ENCODE results near the gene SLC25A21.
"Not testable (repeated sequence)": the region's sequence is repeated elsewhere in the genome, so short reads cannot be mapped to it uniquely, and the experiment has no call there.

SLC25A21 gene

DNA sequence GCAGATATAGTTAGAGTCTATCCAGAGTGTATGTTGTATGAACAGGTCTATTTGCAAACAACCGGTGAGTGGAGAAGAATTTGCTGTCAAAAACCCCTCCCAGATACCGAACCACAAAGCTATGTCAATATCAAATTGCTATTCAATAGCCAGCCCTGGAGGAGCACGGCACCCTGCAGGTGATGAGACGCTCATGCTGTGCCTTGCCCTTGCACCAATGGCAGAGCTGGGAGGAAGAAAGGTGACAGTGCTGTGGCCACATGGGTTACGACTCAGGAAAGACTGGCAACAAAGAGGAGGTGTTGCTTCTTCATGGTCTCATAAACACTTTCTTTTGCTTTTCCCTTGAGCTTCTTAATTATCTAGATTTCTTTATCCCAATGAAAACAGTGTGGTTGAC lies 455.0 kb downstream of the SLC25A21 start:
- TF ChIP-seq CTCF (IDR thresholded peaks at IDR 0.05; ENCODE audit: low read depth, low read length, missing control alignments) = no peak
- no peak overlapping the region for H3K4me3 ChIP-seq (ENCODE audit: low read depth, low read length)
- DNase-seq (ENCODE audit: low read depth) = no peak

- no peak for DNase-seq (ENCODE audit: low read depth)
These were observed 455.7 kb downstream of the SLC25A21 start for GRCh38 chr14:36716614-36717184.

DNA sequence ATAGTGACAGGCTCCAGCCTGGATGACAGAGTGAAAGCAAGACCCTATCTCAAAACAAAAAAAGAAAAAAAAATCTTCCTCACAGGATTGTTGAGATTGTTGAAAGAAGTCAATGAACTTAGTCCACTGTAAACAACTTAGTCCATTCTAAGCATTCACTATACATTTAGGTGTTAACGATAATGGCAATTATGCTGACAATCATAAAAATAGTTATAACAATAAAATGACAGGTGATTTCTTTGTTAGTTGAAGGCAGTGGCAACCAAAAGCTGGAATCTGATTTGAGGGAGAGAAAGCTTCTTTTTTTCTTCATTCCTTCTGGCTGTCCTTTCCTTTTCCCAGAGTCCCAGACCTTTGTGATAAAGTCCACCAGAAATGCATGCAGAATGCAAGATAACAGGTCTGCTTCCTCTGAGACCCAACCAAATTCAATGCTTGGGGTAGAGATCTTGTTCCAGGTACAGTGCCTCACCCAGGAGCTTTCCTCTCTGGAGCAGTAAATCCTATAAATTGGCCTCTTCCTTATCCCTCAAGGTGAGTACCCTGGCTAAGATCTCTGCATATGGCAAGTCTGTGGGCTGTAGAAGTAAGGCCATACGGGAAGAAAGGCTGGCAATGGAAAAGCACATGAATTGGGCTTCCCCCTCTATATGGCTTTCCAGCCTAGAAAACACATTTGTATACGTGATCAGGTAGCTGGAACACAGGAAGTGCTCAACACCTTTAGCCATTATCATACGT lies 458.3 kb downstream of the SLC25A21 start:
- DNase-seq (ENCODE audit: low read depth) = no peak
- TF ChIP-seq CTCF (IDR thresholded peaks at IDR 0.05; ENCODE audit: low read depth, low read length, missing control alignments) = no peak
- H3K4me3 ChIP-seq (ENCODE audit: low read depth, low read length) = no peak overlapping the region

More at GRCh38 chr14:36716614-36717184, 455.7 kb downstream of the SLC25A21 start:
- TF ChIP-seq CTCF (IDR thresholded peaks at IDR 0.05; ENCODE audit: low read depth, low read length, missing control alignments) = no peak
- no peak overlapping the region for H3K4me3 ChIP-seq (ENCODE audit: low read depth, low read length)

GRCh38 chr14:36707570-36707969 lies 464.8 kb downstream of the SLC25A21 start:
- no peak for TF ChIP-seq CTCF (IDR thresholded peaks at IDR 0.05; ENCODE audit: low read depth, low read length, missing control alignments)
- no peak for DNase-seq (ENCODE audit: low read depth)
- no peak overlapping the region for H3K4me3 ChIP-seq (ENCODE audit: low read depth, low read length)

GRCh38 chr14:36702474-36702873 lies 469.9 kb downstream of the SLC25A21 start:
- no peak overlapping the region for H3K4me3 ChIP-seq (ENCODE audit: low read depth, low read length)

GRCh38 chr14:36701132-36701531 lies 471.3 kb downstream of the SLC25A21 start:
- H3K4me3 ChIP-seq (ENCODE audit: low read depth, low read length) = no peak overlapping the region
- DNase-seq (ENCODE audit: low read depth) = no peak
- TF ChIP-seq CTCF (IDR thresholded peaks at IDR 0.05; ENCODE audit: low read depth, low read length, missing control alignments) = no peak

More at GRCh38 chr14:36702474-36702873, 469.9 kb downstream of the SLC25A21 start:
- no peak for TF ChIP-seq CTCF (IDR thresholded peaks at IDR 0.05; ENCODE audit: low read depth, low read length, missing control alignments)
- DNase-seq (ENCODE audit: low read depth) = no peak

DNA sequence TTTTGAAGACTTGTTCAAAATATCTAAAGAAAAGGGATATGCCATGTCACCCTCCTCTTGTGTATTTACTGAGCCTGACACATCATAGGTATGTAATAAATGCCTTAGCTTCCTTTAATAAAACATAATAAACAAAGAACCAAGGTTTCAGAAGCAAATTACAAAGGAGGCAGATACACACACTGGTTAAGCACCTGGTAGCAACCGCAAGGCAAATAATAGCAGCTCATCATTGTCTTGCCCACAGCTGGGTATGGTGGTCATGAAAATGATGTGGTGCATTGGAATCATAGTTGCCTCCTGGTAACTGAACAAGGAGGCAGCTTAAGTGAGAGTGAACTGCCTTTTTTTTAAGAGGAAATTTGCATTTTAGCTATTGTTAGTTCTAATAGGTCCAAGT lies 471.8 kb downstream of the SLC25A21 start:
- no peak for DNase-seq (ENCODE audit: low read depth)
- H3K4me3 ChIP-seq (ENCODE audit: low read depth, low read length) = no peak overlapping the region
- TF ChIP-seq CTCF (IDR thresholded peaks at IDR 0.05; ENCODE audit: low read depth, low read length, missing control alignments) = no peak

DNA sequence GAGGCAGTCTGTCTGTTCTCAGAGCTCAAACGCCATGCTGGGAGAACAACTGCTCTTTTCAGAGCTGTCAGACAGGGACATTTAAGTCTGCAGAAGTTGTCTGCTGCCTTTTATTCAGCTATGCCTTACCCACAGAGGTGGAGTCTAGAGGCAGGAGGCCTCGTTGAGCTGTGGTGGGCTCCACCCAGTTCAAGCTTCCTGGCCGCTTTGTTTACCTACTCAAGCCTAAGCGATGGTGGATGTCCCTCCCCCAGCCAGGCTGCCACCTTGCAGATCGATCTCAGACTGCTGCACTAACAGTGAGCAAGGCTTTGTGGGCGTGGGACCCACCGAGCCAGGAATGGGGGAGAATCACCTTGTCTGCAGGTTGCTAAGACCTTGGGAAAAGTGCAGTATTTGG lies 473.0 kb downstream of the SLC25A21 start:
- H3K4me3 ChIP-seq (ENCODE audit: low read depth, low read length); DNase-seq (ENCODE audit: low read depth): not testable (repeated sequence)

All from GM12864 (cell line).